Glutamatergic neuron (in vitro differentiated cells): Measurements from ENCODE around the gene SHISA5. TPM values are rescaled to one million over a fixed set of nuclear protein-coding genes. Genes with fewer than 3 reads are reported as not detected.
"Not testable (repeated sequence)": the region's sequence is repeated elsewhere in the genome, so short reads cannot be mapped to it uniquely, and the experiment has no call there.

Source experiments
- DNase-seq: peaks from one replicate; pipeline ENCODE4 v3.0.0; 2022
- H3K27ac Mint-ChIP-seq: one replicate; pipeline ENCODE4 v1.8.0; 2020; ENCODE audit warnings: mild to moderate bottlenecking, mixed read lengths, inconsistent platforms; ENCODE audit not compliant: unreplicated experiment
- H3K27me3 Mint-ChIP-seq: one replicate; pipeline ENCODE4 v1.8.0; 2020; ENCODE audit warnings: mild to moderate bottlenecking, moderate library complexity, mixed read lengths, inconsistent platforms; ENCODE audit not compliant: unreplicated experiment
- H3K36me3 Mint-ChIP-seq: one replicate; pipeline ENCODE4 v1.8.0; 2020; ENCODE audit warnings: mild to moderate bottlenecking, mixed read lengths, inconsistent platforms; ENCODE audit not compliant: unreplicated experiment
- H3K4me1 Mint-ChIP-seq: one replicate; pipeline ENCODE4 v1.8.0; 2020; ENCODE audit warnings: mild to moderate bottlenecking, low read depth, mixed read lengths, inconsistent platforms; ENCODE audit not compliant: unreplicated experiment
- H3K4me3 Mint-ChIP-seq: one replicate; pipeline ENCODE4 v1.8.0; 2020; ENCODE audit warnings: mild to moderate bottlenecking, mixed read lengths, inconsistent platforms; ENCODE audit not compliant: unreplicated experiment
- H3K9me3 Mint-ChIP-seq: one replicate; pipeline ENCODE4 v1.8.0; 2020; ENCODE audit warnings: mild to moderate bottlenecking, moderate library complexity, mixed read lengths, inconsistent platforms; ENCODE audit not compliant: unreplicated experiment
- total RNA-seq: library from RNA; stranded (reverse); fragmentation: NEBNext Ultra II Directional; extraction: Animal tissue kit (Norgen Biotek cat#: 25700); gene quantifications from one replicate; pipeline ENCODE4 v1.2.1, GENCODE V29; 2021; ENCODE audit not compliant: unreplicated experiment
- TF ChIP-seq, protein P1 (sequence below): fragments of 200-600 bp; sonication (generic); IDR thresholded peaks from one replicate; pipeline ENCODE4 v1.5.0; 2021; ENCODE audit not compliant: partially characterized antibody, unreplicated experiment

SHISA5 gene
- total RNA-seq, 1 donor from 2014 or later: 261 TPM

- peaks cover 12% of the 10 kb centered on the region for H3K9me3 Mint-ChIP-seq
- DNase-seq: no peak
- no peak overlapping the region for H3K4me3 Mint-ChIP-seq
- TF ChIP-seq, protein P1, sequence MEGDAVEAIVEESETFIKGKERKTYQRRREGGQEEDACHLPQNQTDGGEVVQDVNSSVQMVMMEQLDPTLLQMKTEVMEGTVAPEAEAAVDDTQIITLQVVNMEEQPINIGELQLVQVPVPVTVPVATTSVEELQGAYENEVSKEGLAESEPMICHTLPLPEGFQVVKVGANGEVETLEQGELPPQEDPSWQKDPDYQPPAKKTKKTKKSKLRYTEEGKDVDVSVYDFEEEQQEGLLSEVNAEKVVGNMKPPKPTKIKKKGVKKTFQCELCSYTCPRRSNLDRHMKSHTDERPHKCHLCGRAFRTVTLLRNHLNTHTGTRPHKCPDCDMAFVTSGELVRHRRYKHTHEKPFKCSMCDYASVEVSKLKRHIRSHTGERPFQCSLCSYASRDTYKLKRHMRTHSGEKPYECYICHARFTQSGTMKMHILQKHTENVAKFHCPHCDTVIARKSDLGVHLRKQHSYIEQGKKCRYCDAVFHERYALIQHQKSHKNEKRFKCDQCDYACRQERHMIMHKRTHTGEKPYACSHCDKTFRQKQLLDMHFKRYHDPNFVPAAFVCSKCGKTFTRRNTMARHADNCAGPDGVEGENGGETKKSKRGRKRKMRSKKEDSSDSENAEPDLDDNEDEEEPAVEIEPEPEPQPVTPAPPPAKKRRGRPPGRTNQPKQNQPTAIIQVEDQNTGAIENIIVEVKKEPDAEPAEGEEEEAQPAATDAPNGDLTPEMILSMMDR: no peak
- no peak overlapping the region for H3K27ac Mint-ChIP-seq
- peaks cover 12% of the 10 kb centered on the region for H3K27me3 Mint-ChIP-seq
- peaks cover 20% of the 10 kb centered on the region for H3K4me1 Mint-ChIP-seq
- H3K36me3 Mint-ChIP-seq: peaks cover 7% of the 10 kb centered on the region
These were observed 40.3 kb downstream of the SHISA5 start for GRCh38 chr3:48463703-48464102.

DNA sequence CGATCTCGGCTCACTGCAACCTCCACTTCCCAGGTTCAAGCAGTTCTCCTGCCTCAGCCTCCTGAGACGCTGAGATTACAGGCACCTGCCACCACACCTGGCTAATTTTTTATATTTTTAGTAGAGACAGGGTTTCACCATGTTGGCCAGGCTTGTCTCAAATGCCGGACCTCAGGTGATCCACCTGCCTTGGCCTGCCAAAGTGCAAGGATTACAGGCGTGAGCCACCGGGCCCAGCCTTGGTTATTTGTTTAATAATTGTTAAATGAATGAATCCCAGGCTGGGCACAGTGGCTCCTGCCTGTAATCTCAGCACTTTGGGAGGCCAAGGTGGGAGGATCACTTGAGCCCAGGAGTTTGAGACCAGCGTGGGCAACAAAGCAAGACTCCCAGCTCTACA is 42.2 kb downstream of the SHISA5 start:
- H3K4me1 Mint-ChIP-seq, H3K27me3 Mint-ChIP-seq, H3K4me3 Mint-ChIP-seq, DNase-seq, H3K27ac Mint-ChIP-seq, H3K9me3 Mint-ChIP-seq, H3K36me3 Mint-ChIP-seq: not testable (repeated sequence)

DNA sequence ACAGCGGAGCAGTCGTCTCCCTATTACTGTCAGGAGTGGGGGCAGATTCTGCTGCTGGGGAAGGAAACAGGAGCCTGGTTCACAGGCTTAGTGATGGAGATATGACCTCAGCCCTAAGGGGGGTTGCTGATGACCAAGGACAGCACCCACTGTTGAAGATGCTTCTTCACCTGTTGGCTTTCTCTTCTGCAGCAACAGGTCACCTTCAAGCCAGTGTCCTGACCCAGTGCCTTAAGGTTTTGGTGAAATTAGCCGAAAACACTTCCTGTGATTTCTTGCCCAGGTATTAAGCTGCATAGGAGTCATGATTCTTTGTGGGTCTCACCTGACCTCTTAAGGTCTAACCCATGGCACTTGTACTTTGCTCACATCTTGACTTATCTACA is 43.5 kb downstream of the SHISA5 start:
- no peak for DNase-seq
- Mint-ChIP-seq H3K27ac (no peak overlapping the region), H3K9me3 (peaks cover under 1% of the 10 kb centered on the region), H3K36me3 (no peaks in the 10 kb centered on the region), H3K4me1 (peaks cover 3% of the 10 kb centered on the region), H3K4me3 (no peak overlapping the region), H3K27me3 (no peaks in the 10 kb centered on the region)
- TF ChIP-seq, protein P1: no peak

GRCh38 chr3:48459773-48460516 is 44.0 kb downstream of the SHISA5 start:
- TF ChIP-seq, protein P1: no peak

GRCh38 chr3:48459331-48459730 is 44.6 kb downstream of the SHISA5 start:
- DNase-seq: no peak
- Mint-ChIP-seq H3K27me3 (no peaks in the 10 kb centered on the region), H3K9me3 (no peaks in the 10 kb centered on the region), H3K4me3 (no peak overlapping the region), H3K36me3 (no peaks in the 10 kb centered on the region), H3K4me1 (no peaks in the 10 kb centered on the region), H3K27ac (no peak overlapping the region)
- TF ChIP-seq, protein P1: no peak

More at GRCh38 chr3:48459773-48460516, 44.0 kb downstream of the SHISA5 start:
- no peaks in the 10 kb centered on the region for H3K27me3 Mint-ChIP-seq
- no peaks in the 10 kb centered on the region for H3K9me3 Mint-ChIP-seq
- DNase-seq: no peak
- H3K4me3 Mint-ChIP-seq: no peak overlapping the region
- no peaks in the 10 kb centered on the region for H3K36me3 Mint-ChIP-seq
- H3K4me1 Mint-ChIP-seq: no peaks in the 10 kb centered on the region
- H3K27ac Mint-ChIP-seq: no peak overlapping the region
